HK-2 (cell line): ENCODE results near the gene AQP11.
"Not testable (repeated sequence)": the region's sequence is repeated elsewhere in the genome, so short reads cannot be mapped to it uniquely, and the experiment has no call there.

ENCODE experiments used
- DNase-seq: peaks from one replicate; pipeline ENCODE4 v3.0.0-alpha.2; 2018; ENCODE audit not compliant: unreplicated experiment

AQP11 gene

GRCh38 chr11:77589521-77590193 lies at the start of gene AQP11:
Gene AQP11, plus strand, starts transcription at chr11:77589953. Its CDS starts 40 bp downstream, at chr11:77589993.
- DNase-seq: peak; percentile 77

DNA sequence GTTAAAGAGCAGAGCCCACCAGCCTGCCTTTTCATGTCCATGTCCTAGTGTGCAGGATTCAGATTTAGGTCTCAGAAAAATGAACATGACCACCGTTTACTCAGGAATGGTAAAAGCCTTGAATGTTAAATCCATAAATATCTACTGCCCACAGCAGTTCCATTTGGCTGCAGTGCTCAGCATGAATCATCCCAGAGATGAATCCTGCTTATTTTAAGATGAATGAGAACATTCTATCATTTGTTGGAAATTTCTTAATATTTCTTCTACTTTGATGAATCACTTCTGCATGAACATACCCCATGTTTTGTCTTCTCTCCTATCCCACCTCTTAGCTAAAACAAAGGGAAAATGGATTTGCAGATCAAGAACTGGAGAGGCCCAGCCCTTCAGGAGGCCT lies 47.5 kb upstream of the AQP11 start:
- no peak for DNase-seq

GRCh38 chr11:77547047-77547836 lies 42.5 kb upstream of the AQP11 start:
- DNase-seq: no peak

GRCh38 chr11:77547863-77548551 lies 41.7 kb upstream of the AQP11 start:
- DNase-seq: no peak

DNA sequence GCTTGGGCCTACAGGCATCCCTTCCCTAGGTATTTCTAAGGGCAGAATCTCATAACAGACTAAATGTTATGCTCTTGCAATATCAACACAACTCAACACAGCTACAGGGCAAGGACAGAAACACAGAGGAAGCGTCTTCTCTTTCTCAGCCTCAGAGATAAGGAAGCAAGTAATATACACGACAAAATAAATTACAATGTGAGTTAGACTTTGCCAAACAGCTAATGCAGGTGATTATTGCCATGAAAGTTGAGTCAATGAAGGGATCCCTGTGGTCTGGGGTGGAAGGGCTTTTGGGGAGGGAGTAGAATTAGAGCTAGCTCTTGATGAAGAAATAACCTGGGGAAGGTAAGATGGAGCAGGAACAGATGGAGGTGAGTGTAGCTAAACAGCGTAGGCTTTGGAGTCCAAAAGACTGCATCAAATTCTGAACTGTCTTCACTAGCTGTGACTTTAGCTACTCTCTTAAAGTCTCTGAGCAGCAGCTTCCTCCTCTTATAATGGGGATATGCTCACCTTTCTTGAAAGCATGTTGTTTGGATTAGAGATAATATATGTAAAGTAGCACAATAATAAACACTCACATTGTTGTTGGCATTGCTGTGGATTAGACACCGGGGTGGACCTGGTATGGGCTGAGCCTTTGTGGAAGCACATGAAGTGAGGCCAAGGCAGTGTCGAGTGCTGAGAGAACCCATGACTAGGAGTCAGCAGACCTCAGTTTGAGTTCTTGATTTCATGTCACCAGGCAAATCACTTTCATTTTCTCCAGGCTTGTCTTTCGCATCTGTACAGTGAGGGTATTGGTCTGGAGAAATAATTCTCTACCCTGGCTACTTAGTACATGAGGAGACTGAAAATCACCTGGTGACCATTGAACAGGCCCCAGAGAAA lies 41.0 kb upstream of the AQP11 start:
- no peak for DNase-seq

DNA sequence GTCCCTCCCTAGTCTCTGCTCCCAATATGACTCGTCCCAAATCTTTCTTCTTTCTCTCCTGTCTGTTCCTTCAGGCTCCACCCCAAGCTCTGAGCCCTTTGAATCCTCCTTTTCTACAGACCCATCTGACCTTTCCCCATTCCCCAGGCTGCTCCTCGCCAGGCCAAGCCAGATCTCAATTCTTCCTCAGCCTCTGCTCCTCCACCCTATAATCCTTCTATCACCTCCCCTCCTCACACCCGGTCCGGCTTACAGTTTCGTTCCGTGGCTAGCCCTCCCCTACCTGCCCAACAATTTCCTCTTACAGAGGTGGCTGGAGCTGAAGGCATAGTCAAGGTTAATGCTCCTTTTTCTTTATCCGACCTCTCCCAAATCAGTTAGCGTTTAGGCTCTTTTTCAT lies 38.3 kb upstream of the AQP11 start:
- not testable (repeated sequence) for DNase-seq

DNA sequence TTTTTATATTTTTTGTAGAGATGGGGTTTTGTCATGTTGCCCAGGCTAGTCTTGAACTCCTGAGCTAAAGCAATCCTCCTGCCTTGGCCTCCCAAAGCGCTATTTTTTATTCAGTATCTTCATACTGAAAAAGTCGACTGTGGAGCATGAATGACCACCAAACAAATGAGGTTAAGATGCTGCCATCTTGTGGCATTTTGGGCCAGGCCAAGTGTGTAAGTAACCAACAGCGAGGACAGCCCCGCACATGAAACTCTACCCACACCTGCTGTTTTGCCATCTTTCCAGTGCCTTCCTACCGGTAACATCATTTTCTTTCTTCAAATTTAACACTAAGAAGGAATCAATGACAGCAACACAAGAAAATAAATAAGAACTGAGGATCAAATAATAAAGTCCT lies 32.2 kb upstream of the AQP11 start:
- no peak for DNase-seq

GRCh38 chr11:77558380-77558779 lies 31.4 kb upstream of the AQP11 start:
- no peak for DNase-seq

GRCh38 chr11:77559686-77560401 lies 29.9 kb upstream of the AQP11 start:
- DNase-seq: peak; percentile 12

DNA sequence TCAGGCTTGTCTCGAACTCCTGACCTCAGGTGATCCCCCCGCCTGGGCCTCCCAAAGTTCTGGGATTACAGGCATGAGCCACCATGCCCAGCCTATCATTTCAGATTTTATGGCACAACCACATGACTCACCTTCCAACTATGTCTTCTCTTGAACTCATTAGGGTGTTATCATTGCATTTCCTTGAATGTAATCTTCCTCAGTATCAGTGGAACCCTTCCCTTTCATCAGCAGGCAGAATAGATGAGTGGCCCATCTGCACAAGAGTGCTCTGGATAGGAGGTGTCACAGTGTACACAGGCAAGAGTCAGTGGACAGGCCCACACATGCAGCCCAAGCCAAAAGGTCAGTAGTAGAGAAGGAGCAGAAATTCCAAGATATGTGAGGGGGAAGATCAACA lies 29.1 kb upstream of the AQP11 start:
- no peak for DNase-seq

- DNase-seq: no peak
These were observed 28.5 kb upstream of the AQP11 start for GRCh38 chr11:77561257-77561656.

- no peak for DNase-seq
These were observed 21.4 kb upstream of the AQP11 start for GRCh38 chr11:77568306-77568705.

DNA sequence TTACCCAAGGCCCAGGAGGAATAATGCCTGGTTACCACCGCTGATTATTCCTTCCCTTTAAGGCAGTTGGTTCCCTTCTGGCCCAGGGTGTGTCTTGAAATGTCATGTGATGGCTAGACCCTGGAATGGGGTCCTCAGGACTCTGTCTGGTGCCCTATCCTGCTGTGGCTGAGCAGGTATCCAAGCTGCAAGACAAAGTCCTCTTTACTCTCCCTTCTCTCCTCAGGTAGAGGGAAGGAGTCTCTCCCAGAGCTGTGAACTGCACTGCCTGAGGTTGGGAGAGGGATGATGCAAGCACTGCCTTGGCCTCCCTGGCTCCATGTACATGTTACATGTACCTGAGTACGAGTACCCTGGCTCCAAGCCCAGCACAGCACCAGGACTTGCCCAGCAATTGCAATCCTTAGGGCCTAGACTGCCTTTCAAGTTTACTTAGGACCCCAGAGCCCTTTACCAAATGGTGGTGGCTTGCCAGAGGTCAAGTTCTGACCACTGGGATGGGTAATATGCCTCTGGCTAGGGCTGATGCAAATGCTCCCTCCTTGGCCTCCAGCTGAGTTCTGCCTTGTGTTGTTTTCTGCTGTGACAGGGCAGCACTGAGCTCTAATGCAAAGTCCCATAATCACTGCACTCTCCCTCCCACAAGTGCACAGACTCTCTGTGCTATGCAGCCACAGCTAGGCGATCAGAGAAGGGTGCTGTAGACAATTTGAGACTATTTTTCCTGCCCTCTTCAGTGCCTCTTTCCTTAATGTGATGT lies 20.7 kb upstream of the AQP11 start:
- DNase-seq: no peak

GRCh38 chr11:77569676-77570070 lies 20.1 kb upstream of the AQP11 start:
- DNase-seq: no peak

- not testable (repeated sequence) for DNase-seq
These were observed 18.9 kb upstream of the AQP11 start for GRCh38 chr11:77570896-77571295.

DNA sequence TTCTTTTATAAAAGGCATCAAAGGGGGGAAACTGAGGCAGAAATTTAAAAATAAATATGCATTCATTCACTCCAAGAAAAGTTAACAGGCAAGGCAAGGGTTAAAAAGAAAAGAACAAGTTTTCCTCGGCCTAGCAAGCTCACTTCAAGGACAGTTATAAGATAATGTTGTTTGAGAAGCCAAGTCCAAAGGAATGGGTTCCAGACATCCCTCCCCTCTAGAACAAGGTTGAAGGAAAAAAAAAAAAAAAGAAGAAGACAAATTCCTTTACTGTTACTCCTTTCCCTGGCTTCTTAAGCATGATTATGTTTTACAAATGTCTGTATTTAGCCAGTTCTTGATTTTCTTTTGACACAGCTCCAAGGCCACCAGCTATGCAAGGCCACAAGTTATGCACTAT lies 14.3 kb upstream of the AQP11 start:
- DNase-seq: not testable (repeated sequence)

DNA sequence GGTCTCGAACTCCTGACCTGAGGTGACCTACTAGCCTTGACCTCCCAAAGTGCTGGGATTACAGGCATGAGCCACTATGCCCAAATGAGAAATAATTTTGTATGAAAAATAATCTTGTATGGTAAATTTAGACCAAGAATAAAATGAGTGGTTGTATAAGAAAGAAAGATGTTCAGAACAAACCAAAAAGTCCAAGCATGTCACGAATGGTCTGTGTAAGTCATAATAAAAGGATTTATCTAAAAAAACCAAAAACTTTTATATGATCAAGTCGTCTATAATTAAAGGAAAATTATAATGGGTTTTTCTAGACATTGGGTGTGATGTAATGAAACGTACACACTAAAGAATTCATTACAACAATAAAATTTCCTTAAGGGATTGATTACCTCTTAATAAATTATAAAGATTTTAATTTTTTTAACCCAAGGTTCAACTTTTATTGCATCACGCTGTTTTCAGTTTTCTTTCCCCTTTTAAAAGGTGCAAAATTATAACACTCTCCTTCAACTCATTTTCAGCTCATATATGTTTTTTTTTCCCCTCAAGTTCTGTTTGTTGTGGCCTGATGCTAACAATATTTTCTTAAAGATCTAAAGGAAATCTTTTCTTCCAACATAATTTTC lies 8.9 kb upstream of the AQP11 start:
- DNase-seq: no peak

DNA sequence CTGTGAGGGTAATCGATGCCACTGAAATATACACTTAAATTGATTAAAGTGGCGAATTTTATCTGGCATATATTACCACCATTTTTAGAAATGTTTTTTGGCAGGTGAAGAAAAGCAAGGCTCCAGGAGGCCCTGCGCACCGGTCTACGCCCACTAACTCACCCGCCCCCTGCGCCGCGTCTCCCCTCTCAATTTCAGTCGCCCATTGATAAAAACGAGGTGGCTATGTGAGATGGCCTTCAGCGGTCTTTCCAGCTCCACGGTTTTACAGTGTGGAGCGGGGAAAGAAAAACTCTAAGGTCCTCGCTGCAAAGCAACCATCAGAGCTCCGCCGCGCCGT lies 602 bp upstream of the AQP11 start:
- no peak for DNase-seq

DNA sequence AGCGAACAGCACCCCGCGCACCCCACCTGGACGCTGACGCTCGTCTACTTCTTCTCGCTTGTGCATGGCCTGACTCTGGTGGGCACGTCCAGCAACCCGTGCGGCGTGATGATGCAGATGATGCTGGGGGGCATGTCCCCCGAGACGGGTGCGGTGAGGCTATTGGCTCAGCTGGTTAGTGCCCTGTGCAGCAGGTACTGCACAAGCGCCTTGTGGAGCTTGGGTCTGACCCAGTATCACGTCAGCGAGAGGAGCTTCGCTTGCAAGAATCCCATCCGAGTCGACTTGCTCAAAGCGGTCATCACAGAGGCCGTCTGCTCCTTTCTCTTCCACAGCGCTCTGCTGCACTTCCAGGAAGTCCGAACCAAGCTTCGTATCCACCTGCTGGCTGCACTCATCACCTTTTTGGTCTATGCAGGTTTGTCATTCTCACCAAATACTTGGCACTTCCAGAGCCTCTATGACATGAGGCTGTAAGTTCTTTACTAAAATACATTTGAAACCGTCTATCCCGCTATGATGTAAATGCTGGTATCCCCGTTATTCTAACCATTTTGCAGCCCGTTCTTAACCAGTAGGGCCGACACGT lies 535 bp downstream of the AQP11 start:
- DNase-seq: no peak

- DNase-seq: no peak
These were observed 3.0 kb downstream of the AQP11 start for GRCh38 chr11:77592727-77593126.
